GM23248 (cell line): ENCODE results near the gene TSG101.

Experiments
- EZH2 ChIP-seq: fragments of 200-600 bp; sonication (generic); IDR thresholded peaks from 2 replicates; pipeline ENCODE4 v1.6.1; 2018; ENCODE audit warnings: antibody characterized with exemption, mild to moderate bottlenecking; ENCODE audit not compliant: insufficient read depth, poor library complexity, severe bottlenecking
- EZH2phosphoT487 ChIP-seq: fragments of 200-600 bp; sonication (generic); IDR thresholded peaks from 2 replicates; pipeline ENCODE4 v1.6.1; 2018; ENCODE audit warnings: antibody characterized with exemption, moderate library complexity, mild to moderate bottlenecking, low read depth; ENCODE audit not compliant: insufficient read depth

GRCh38 chr11:18526521-18527296, at the start of gene TSG101:
- TF ChIP-seq EZH2 (no peak), EZH2phosphoT487 (no peak)
